HL-60 (cell line): Measurements from ENCODE around the gene FLG2.
"Not testable (repeated sequence)": the region's sequence is repeated elsewhere in the genome, so short reads cannot be mapped to it uniquely, and the experiment has no call there.

Source experiments
- CTCF ChIP-seq: IDR thresholded peaks from one replicate; pipeline ENCODE4 v1.5.1; 2011; ENCODE audit warnings: low read length, control low read depth, inconsistent platforms; ENCODE audit not compliant: insufficient read depth
- GABPA ChIP-seq: IDR thresholded peaks from 2 replicates; pipeline ENCODE4 v1.6.1; 2012; ENCODE audit warnings: low read depth
- POLR2AphosphoS5 ChIP-seq: IDR thresholded peaks from 2 replicates; pipeline ENCODE4 v1.6.1; 2012; ENCODE audit warnings: low read depth

DNA sequence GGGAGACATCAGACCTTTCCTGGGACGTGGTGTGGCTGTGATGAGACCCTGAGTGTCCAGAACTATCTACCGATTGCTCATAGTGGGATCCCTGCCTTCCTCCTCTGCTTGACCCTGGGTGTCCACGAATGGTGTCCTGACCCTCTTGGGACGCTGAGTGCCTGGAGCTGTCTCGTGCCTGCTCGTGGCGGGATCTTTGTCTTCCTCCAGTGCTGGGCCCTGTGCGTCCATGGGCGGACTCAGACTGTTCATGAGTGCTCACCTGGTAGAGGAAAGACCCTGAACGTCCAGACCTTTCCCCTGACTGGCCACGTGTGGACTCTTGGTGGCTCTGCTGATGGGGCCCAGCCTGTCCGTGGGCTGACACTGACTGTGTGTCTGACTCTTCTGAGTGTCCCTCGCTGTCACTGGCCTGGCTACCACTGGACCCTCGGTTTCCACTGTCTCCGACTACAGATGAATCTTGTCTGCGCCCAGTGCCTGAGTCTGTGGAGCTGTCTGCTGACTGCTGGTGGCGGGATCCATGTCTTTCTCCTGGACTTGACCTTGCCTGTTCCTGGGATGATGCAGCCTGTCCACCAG is 50.4 kb downstream of the FLG2 start:
- TF ChIP-seq GABPA, CTCF, POLR2AphosphoS5: not testable (repeated sequence)
